GM19035 (cell line): ENCODE measurements around the gene ATP8A2.
"Not testable (repeated sequence)": the region's sequence is repeated elsewhere in the genome, so short reads cannot be mapped to it uniquely, and the experiment has no call there.

Experiments used
- ATAC-seq: cut with Tn5 transposase; IDR thresholded peaks from one replicate; pipeline ENCODE4 v1.9.1; 2021; ENCODE audit not compliant: unreplicated experiment

The ATP8A2 gene

DNA sequence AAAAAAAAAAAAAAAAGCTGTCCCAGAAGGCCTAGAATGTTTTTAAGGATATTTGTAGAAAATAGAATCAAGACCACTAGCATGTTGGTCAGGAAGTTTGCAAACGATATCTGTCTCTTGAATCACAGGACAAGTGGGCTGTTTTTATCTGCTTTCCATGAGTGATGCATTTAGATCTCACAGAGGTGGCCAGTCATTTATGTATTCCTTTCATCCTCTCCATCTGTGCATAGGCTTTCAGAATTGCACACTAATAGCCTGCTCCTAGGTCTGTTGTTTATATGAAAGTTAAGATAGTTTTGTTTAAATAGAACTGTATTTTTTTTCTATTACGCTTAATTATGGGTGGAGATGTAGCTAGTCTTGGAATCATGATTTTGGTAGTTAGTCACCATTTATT, 390.5 kb downstream of the ATP8A2 start:
- no peak for ATAC-seq

DNA sequence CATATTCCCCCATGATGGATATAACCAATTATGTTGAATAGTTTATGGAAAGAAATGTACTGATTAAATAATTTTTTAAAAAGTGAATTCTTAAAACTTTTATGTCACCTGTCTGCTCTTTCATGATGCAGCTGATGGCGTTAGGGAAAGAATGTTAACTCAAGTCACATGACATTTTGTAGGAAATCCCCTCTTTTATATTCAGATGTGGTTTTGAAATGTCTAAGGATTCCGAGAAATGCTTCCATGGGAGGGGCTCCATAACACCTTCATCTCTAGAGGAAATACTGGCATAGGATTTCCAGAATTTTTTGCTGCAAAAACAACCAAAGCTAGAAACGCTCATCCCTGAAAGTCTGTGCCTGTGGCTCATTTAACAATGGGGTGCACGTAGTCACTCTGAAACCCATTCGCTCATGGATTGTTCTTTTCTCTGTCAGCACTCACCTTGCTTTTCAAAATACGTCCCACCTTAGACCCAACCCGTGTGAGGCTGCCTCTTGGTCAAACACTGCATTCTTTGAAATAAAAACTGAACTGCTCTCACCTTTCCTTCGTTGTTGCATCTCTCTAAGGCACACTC, 391.1 kb downstream of the ATP8A2 start:
- no peak for ATAC-seq

DNA sequence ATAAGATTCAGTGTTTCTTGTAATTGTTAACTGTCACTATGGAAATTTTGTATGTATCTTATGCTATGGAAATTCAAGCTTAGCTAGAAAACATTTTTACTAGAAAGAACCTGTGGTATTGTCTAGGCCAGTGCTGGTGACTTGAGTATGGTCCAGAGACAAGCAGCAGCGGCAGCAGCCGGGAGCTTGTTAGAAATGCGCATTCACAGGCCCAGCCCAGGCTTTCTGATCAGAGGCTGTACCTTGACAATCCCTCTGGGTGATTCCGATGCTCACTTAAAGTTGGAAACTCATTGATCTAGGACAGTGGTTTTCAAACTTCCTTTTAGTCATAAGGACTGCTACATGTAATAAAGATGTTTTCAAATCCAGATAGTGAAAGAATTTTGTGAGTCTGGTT, 392.6 kb downstream of the ATP8A2 start:
- no peak for ATAC-seq

DNA sequence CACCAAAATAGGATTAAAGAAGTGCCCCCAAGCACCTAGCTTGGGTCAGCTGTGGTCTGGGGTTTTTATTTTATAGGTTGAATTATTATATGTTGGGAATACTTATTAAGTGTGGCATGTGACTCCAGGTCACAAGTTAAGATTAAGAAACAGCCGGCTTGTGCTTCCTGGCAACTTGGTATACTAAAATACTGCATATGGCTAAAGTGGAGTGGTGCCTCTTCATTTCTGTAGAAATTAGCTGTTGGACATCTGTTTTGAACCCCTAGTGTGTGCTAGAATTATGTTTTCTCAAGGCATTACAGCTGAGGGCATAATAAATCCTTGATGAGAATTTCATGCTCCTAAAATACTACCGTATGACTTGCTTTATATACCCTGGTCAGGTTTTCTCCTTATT, 393.5 kb downstream of the ATP8A2 start:
- ATAC-seq = no peak

DNA sequence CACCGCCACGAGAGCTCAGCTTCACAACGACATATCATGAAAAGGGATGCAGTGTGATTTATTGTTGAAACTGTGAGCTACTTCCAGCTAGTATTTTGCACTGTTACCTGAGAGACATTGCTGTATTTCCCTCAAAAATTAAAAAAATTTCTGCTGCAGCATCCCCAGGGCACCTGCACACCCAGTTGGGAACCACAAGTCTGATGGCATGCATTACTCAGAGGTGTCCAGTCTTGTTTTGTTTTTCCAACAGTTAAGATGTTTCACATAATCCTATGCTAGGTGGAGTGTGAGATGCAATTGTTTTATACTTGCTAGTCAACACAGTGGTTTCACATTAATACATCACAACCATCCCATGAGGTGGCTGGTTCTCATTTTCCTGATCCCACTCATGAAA, 394.8 kb downstream of the ATP8A2 start:
- ATAC-seq = no peak

DNA sequence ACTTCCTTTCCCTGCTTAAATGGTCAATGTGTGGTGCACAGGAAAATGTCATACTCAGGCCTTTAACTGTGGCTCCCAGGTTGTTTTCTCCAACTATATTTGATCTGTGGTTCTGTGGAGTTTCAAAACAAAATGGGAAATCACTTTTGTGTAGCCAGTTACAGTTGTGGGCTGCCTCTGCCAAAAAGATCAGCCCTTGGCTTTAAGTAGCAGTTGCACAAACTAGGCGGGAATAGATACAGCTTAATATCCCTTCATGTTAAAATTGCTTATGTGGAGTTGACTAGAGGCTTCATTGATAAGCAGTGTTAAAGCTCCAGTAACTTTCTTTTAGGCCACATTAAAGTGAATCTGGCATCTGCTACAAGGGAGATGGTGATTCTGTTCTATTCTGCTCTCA, 395.2 kb downstream of the ATP8A2 start:
- ATAC-seq = no peak

DNA sequence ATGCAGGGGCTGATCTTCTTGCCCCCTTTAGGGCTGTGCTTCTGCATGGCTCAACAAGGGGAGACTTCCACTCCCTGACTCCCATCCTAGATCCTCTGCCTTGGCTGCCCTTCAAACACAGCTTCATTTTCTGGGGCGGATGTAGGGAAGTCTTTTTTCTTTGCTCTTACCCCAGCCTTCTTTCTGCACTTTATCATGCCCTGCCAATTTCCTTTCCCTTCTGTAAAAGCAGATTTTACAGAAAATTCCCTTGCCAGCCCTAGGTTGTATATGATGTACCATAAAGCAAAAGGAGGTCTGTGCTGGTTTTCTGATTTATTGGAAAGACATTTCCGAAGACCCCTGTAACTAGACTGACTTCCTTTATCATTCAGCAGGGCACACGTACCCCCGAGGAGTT, 396.6 kb downstream of the ATP8A2 start:
- no peak for ATAC-seq

DNA sequence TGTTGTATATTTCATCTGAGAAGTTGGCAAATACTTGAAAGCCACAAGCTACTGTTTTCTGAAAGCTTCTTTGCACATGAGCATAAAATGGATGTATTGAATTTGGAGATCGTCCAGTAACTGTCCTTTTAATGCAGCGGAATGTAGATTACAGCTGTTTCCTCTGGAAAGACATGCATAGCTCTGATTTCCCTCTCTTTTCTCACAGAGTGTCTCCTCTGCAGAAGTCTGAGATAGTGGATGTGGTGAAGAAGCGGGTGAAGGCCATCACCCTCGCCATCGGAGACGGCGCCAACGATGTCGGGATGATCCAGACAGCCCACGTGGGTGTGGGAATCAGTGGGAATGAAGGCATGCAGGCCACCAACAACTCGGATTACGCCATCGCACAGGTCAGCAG, 397.1 kb downstream of the ATP8A2 start:
- no peak for ATAC-seq

DNA sequence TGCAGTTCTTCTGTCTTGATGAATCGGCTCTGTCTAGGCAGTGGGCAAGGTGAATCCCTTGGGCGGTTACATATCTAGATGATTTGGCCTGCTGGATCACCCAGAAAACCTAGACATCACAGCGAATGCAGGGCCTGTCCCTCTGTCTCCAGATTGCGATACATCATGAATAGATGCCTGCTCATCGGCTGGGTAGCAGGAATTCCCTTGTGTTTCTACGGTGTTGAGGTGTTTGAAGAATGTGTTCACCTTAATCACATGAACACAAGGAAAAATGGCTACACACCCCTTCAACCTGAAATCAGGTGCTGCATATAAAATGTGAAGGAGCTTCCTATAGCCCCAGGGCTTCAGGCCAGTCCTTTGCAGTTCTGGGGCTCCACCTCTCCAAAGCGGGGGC, 398.8 kb downstream of the ATP8A2 start:
- no peak for ATAC-seq

DNA sequence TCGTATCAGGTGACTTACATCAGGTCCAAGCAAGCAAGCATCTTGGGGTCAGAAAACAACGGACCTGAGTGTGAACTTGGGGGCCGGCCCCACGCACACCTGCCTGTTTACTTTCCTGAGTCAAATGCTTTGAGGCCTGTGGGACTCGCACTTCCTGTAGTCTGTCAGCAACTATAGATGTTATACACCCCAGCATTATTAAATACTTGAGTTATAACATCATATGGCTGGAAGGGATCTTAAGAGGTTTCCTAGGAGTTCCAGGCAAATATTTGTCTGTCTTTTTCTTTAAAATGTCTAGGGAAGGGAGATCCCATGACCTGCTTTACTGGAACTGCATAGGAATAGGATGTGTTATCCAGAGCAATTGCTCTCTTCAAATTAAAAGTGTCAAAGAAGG, 399.4 kb downstream of the ATP8A2 start:
- ATAC-seq = no peak

DNA sequence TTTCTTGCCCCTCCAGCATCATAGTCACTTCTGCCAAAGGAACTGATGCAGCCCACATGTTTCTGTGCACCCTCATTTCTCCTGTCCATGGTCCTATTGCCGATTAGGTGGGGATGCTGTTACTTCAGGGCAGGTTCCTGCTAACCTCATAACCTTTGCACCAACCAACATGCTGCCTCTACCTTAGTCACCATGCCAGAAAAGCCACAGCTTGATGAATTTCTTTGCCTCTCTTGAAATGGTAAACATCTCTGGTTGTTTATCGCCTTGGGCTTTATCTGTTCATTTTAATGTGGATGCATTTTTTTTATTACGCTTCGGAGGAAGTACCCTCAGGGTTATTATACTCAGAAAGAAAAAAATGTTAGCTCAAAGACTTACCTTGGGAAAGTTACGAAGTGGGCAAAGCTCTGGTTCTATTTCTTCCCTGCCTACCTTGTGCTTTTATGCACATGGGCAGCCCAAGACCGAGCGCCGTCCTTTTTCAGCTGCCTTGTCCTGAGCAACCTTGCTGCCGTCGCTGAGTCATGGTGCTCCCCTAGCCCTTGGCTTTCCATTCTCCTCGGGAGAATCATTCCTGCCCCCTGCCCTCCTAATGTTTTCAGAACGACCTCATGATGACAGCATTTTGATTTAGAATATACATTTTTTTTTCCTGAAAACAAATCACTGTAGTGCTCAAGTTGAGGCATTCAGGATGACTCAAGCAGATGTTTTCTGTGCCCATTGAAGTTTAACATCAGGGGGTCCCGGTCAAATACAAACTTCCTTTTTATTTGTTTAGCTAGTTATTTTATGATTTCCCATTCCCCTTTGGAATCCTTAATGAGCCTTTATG, 400.1 kb downstream of the ATP8A2 start:
- ATAC-seq = no peak

DNA sequence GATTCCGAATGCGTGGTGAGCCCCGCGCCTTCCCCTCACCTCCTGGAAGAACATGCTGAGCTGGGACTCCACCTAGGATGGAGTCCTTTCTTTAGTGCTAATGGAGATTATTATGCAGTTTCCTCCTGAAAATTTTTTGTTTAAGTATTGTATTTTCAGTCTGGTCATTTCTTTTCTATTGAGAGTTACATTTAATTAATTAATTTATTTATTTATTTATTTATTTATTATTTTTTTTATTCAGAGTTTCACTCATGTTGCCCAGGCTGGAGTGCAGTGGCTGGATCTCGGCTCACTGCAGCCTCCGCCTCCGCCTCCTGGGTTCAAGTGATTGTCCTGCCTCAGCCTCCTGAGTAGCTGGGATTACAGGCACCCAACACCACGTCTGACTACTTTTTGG, 400.8 kb downstream of the ATP8A2 start:
- ATAC-seq = not testable (repeated sequence)

DNA sequence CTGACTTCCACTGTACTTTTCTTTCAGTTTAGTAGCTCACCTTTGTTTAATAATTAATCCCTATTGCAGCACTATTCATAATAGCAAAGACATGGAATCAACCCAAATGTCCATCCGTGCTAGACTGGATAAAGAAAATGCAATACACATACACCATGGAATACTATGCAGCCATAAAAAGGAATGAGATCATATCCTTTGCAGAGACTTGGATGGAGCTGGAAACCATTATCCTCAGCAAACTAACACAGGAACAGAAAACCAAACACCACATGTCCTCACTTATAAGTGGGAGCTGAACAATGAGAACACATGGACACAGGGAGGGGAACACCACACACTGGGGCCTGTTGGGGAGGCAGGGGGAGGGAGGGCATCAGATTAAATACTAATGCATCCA, 402.3 kb downstream of the ATP8A2 start:
- ATAC-seq = not testable (repeated sequence)

DNA sequence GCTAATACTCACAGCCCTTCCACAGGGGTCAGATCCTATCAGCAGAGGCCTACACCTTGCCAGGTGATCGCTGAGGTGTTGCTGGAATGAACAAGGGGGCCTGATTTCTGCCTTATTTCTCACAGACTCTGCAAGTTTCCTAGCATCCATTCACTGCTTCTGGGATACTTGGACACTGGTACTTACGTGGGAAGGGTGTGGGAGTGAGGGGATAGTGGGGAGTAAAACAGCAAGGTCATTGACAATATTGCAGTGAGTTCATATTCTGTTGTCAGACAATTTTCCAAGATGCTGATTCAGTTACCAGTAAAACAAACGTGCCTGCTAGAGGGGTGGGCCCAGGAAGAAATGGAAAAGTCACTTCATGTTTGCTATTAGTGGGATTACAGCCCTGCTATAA, 403.5 kb downstream of the ATP8A2 start:
- no peak for ATAC-seq

DNA sequence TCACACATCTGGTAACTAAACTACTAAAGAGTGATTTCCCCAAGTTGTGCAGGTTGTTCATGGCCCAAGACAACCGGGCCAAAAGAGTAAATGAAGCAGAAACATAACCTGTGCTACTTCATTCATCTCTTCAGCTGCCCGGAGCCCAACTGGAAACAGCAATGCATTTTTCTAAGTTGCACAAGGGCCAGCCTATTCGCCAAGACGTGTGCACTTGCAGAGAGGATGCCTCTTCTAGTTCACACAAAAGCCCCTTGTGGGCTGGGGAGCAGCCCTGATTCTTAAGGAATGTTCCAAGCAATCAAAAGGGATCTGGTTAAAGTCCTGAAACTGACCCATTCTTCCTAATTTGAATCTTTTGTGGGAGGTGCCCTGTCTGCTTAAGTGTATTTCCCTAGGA, 404.2 kb downstream of the ATP8A2 start:
- ATAC-seq = no peak

DNA sequence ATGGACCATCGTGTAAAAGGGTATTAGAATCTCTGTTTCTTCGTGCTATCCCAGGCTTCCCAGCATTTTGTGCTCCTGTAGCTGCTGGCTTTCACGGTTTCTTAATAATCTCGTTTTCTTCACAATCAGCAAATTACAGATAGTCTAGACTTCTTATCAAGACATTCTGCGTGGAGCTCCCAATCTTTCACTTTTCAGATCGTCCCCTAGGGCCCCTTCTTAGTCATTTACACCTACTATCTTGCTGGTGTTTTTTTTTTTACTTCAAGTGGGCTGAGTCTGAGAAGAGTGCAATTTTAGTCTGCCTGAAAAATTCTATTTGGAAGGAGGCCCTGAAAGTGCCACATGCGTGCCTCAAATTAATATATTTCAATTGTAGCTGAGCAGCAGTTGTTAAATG, 404.9 kb downstream of the ATP8A2 start:
- no peak for ATAC-seq

DNA sequence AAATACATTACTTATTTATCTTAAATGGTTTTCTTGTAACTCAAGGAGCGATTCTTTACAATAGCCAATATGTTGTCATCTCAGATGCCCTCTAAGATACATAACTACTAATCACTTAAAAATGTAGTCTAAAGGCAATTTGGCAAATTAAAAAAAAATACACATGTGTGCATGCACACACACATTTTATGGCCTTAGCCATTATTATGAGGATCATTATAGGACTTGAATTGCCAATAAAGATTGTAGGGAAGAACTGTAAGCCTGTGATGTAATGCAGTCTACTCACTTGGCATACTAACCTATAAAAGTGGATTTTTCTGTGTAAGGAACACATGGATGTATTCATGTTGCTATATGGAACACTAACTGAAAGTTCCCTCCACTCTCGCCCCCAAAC, 405.7 kb downstream of the ATP8A2 start:
- no peak for ATAC-seq

DNA sequence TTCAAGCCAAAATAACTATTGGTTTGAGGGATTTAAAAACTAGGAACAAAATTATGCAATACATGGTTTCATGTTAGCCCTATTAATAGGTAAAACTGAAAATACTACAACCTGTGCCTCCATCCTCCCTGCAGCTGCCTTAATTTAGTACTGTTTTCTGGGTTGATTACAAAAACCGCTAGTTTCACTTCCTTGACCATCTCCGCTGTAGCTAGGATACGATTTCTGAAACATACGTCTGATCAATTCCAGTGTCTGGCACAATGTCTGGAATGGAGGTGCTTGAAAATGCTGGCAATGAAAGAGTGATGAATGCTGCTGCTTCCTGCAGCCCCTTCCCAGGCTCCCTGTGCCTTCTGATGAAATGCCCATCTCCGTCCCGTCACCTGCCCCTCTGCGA, 406.6 kb downstream of the ATP8A2 start:
- no peak for ATAC-seq

DNA sequence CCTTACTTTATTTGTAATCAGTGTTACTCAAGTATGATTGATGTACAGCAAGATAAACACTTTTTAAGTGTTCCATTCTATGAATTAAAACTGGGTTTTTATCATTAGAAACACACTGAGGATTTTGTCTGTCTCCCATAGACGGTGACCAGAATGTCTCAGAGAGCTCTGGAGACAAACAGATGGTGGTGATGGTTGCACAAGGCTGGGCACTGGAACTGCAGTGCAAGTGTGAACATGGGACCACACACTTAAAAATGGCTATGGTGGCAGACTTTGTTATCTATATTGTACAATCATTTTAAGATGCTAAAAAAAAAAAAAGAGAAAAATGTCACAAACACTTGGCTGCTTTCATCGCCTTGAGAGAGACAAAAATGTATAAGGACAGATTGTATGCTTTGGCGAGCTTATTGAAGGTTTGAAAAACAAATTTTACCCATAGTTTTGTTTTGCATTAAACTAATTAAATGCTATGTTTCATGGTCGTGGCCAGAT, 407.1 kb downstream of the ATP8A2 start:
- no peak for ATAC-seq

DNA sequence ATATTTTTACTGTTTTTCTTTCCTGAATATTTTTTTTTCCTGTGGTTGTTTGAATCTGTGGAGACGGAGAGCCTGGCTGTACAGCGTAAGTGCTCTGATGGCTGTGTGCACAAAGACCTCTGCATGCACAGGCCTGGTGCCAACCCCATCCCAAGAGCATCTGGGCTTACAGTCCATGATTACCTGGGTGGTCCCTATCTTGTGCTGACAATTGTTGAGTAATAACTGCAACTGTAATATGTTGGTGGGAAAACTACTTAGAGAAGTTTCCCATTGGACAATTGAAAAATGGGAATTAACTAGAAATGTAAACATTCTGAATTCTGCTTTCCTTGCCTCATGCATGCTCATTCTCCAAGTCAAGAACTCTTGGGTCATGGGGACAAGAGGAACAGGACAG, 411.3 kb downstream of the ATP8A2 start:
- ATAC-seq = no peak

DNA sequence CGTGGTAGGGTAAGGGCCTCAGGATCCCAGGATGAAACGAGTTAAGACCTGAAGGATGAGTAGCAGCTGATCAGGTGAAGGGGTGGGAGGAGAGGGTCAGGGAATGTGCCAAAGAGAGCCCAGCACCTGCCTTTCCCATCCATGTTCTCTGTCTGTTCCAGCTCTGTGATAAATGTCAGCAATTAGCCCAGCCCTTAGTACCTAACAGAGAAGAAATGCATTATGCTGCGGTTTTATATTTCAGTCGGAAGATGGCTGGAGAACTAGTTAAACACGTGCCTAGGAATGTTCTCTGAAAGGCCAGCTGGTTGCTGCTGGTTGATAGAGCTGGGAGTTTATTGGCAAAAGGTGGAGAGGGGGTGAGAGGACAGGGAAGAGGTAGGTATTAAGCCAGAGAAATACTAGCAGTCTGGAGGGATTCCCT, 411.8 kb downstream of the ATP8A2 start:
- no peak for ATAC-seq

DNA sequence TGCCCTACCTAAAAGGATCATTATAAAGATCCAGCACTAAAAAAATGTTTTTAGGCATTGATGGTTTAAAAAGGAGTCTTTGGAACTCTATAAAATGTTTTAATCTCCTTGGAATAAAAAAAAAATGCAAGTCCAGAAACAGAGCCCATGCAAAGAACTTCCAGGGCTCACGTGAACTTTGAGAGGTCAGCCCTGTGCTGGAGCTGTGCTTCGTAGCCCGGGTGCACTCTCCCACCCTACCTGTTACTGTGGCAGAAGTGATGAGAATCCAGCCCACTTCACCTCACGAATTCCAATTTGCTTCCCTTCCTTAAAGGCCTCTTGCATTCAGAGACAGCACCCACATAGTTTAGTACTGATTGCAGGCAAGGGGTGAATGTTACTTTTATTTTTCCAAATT, 412.3 kb downstream of the ATP8A2 start:
- no peak for ATAC-seq

DNA sequence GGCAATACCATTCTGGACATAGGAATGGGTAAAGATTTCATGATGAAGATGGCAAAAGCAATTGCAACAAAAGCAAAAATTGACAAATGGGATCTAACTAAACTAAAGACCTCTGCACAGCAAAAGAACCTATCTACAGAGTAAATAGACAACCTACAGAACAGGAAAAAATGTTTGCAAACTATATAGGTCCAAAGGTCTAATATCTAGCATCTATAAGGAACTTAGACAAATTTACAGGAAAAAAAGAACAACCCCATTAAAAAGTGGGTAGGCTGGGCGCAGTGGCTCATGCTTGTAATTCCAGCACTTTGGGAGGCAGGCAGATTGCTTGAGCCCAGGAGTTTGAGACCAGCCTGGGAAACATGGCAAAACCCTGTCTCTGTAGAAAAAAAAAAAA, 418.4 kb downstream of the ATP8A2 start:
- not testable (repeated sequence) for ATAC-seq
